ENCODE measurements around the gene OLFM2.

The OLFM2 gene

DNA sequence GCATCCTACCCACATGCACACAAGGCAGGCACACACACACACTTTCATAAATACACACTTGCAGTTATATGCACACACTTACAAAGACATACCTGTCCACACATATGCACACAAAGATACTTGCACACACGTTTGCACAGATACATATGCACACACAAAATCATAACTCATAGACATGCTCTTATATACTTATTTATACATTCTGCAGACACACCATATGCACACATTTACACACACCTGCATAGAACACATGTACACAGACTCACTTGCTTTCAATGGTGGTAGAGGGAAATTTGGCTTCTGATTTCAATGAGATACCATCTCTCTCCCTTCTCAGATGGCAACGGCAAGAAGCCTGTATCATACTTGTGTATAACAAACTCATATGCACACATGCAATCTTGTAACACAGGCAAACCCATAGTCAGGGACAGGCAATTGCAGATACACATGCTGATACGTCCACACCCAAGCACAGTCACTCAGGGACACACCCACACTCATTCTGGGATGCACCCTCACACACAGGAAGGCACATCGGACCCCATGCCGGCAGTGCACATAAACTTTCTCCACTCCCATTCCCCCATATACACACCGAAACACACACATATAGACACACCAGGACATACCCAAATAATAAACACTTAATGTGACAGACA lies 24.7 kb downstream of the OLFM2 start:
- Histone ChIP-seq H3K36me3 (ENCODE audit: control insufficient read depth, insufficient read depth, low read length) (no peaks in the 10 kb centered on the region), H3K79me2 (no peaks in the 10 kb centered on the region), H3K27me3 (ENCODE audit: control insufficient read depth, insufficient read depth, low read length) (no peaks in the 10 kb centered on the region), H3K4me2 (ENCODE audit: low read length) (no peak overlapping the region), H3K9me3 (ENCODE audit: control insufficient read depth, low read length) (no peaks in the 10 kb centered on the region), H3K9ac (no peak overlapping the region), H2AFZ (no peak overlapping the region), H3K4me1 (no peaks in the 10 kb centered on the region), H3K27ac (no peak overlapping the region), H3K4me3 (ENCODE audit: low read depth, low read length) (no peak overlapping the region)
- TF ChIP-seq, protein P1, sequence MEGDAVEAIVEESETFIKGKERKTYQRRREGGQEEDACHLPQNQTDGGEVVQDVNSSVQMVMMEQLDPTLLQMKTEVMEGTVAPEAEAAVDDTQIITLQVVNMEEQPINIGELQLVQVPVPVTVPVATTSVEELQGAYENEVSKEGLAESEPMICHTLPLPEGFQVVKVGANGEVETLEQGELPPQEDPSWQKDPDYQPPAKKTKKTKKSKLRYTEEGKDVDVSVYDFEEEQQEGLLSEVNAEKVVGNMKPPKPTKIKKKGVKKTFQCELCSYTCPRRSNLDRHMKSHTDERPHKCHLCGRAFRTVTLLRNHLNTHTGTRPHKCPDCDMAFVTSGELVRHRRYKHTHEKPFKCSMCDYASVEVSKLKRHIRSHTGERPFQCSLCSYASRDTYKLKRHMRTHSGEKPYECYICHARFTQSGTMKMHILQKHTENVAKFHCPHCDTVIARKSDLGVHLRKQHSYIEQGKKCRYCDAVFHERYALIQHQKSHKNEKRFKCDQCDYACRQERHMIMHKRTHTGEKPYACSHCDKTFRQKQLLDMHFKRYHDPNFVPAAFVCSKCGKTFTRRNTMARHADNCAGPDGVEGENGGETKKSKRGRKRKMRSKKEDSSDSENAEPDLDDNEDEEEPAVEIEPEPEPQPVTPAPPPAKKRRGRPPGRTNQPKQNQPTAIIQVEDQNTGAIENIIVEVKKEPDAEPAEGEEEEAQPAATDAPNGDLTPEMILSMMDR (IDR thresholded peaks at IDR 0.05) = no peak

DNA sequence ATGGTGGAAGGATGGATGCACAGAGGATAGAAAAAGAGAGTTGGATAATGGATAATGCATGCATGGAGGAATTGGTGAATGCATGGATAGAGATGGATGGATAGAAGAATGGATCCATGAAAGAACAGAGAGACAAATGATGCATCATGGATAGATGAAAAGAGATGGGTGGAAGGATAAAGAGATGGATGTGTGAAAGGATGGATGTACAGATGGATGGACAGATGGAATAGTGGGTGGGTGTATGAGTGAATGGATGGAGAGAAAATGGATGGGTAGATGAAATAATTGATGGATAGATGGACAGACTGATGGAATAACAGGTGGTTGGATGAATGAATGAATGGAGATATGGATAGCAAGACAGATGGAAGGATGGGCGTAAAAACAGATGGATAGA lies 25.7 kb downstream of the OLFM2 start:
- Histone ChIP-seq H3K9ac (no peak overlapping the region), H3K4me1 (no peaks in the 10 kb centered on the region), H3K4me3 (ENCODE audit: low read depth, low read length) (no peak overlapping the region), H3K27me3 (ENCODE audit: control insufficient read depth, insufficient read depth, low read length) (no peaks in the 10 kb centered on the region), H3K79me2 (no peaks in the 10 kb centered on the region), H2AFZ (no peak overlapping the region), H3K9me3 (ENCODE audit: control insufficient read depth, low read length) (no peaks in the 10 kb centered on the region), H3K27ac (no peak overlapping the region), H3K36me3 (ENCODE audit: control insufficient read depth, insufficient read depth, low read length) (no peaks in the 10 kb centered on the region), H3K4me2 (ENCODE audit: low read length) (no peak overlapping the region)
- TF ChIP-seq, protein P1 (IDR thresholded peaks at IDR 0.05) = no peak

DNA sequence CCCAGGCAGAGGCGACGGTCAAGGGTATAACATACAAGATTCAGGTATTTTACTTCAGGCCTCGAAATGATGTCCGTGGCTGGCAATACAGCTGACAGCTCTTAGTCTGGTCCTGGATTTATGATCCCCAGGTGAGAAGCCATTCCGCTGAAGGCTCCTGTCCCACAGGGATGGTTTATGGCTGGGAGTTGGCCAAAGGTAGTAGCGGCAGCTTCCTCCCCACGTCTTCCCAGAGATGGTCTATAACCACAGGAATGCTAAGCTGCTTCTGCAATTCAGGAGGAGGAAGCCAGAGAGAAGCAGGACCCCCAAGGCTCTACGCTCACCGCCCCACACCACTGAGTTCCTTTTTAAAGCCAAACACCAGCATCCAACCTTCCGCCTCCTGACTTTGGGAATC lies 27.1 kb downstream of the OLFM2 start:
- Histone ChIP-seq H2AFZ (no peak overlapping the region), H3K9me3 (ENCODE audit: control insufficient read depth, low read length) (no peaks in the 10 kb centered on the region), H3K4me3 (ENCODE audit: low read depth, low read length) (no peak overlapping the region), H3K4me1 (no peaks in the 10 kb centered on the region), H3K27me3 (ENCODE audit: control insufficient read depth, insufficient read depth, low read length) (no peaks in the 10 kb centered on the region), H3K4me2 (ENCODE audit: low read length) (no peak overlapping the region), H3K36me3 (ENCODE audit: control insufficient read depth, insufficient read depth, low read length) (no peaks in the 10 kb centered on the region), H3K27ac (no peak overlapping the region), H3K9ac (no peak overlapping the region), H3K79me2 (no peaks in the 10 kb centered on the region)
- TF ChIP-seq, protein P1 (IDR thresholded peaks at IDR 0.05) = no peak

DNA sequence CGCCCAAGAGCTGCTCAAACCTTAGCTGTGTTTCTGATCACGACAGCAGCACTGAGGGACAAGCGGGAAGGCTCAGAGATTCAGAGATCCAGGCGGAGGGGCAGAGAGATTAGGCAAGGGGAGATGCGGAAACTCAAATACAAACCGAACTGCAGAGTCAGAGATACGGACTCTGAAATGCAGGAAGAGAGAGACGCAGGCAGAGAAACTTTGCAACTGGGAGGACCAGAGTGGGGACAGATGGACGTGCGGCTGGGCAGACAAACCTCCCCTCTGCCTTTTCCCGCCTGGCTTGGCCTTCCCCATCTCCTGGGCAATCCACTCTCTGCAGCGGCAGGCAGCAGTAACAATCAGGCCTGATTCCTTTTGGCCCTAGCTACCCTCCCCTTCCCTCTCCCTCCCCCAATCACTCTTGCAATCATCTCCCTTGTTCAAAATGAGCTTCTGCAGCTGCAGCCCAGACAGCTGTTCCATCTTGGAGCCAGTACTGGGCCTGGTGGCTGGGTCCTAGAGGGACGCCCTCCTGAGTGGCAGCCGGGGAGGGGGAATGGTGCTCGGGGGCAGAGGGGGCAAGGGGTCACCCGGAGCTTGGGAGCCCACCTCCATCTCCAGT lies 29.7 kb downstream of the OLFM2 start:
- peaks cover 3% of the 10 kb centered on the region for H3K79me2 ChIP-seq
- H3K4me3 ChIP-seq (ENCODE audit: low read depth, low read length) = no peak overlapping the region
- H3K27ac ChIP-seq = no peak overlapping the region
- H3K27me3 ChIP-seq (ENCODE audit: control insufficient read depth, insufficient read depth, low read length) = no peaks in the 10 kb centered on the region
- H3K36me3 ChIP-seq (ENCODE audit: control insufficient read depth, insufficient read depth, low read length) = no peaks in the 10 kb centered on the region
- TF ChIP-seq, protein P1 (IDR thresholded peaks at IDR 0.05) = no peak
- H3K9ac ChIP-seq = no peak overlapping the region
- no peaks in the 10 kb centered on the region for H3K9me3 ChIP-seq (ENCODE audit: control insufficient read depth, low read length)
- H3K4me1 ChIP-seq = no peaks in the 10 kb centered on the region
- H2AFZ ChIP-seq = no peak overlapping the region
- no peak overlapping the region for H3K4me2 ChIP-seq (ENCODE audit: low read length)

DNA sequence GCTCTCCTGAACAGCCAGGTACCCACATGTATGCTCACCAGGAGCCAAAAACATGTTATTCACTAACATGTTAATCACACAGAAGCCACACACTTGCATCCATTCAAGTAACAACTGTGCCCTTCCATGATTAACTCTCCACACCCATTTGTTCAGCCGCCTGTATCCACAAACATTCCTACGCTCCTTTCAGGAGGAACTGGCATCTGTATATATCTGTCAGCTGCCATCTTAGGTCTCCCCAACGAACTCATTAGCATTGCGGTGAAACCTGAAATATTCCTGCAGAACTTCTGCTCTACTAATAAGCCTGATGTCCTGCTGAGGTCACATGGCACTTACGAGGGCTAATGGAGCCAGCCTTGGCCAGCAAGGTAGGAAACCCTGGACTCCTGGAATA lies 33.0 kb downstream of the OLFM2 start:
- Histone ChIP-seq H3K36me3 (ENCODE audit: control insufficient read depth, insufficient read depth, low read length) (no peaks in the 10 kb centered on the region), H3K4me3 (ENCODE audit: low read depth, low read length) (no peak overlapping the region), H3K9me3 (ENCODE audit: control insufficient read depth, low read length) (no peaks in the 10 kb centered on the region), H3K79me2 (peaks cover 6% of the 10 kb centered on the region), H3K27me3 (ENCODE audit: control insufficient read depth, insufficient read depth, low read length) (no peaks in the 10 kb centered on the region), H2AFZ (no peak overlapping the region), H3K4me2 (ENCODE audit: low read length) (no peak overlapping the region), H3K9ac (no peak overlapping the region), H3K27ac (no peak overlapping the region), H3K4me1 (no peaks in the 10 kb centered on the region)
- TF ChIP-seq, protein P1 (IDR thresholded peaks at IDR 0.05) = no peak

Data from parathyroid adenoma (tissue), 2 donors.